Endothelial cell of umbilical vein (primary cell): Measurements from ENCODE around the gene SNED1. TPM values are rescaled to one million over a fixed set of nuclear protein-coding genes. Genes with fewer than 3 reads are reported as not detected.

Experiments
- BruUV-seq: library from RNA; stranded (reverse); fragments of 400-500 nt; replicated peaks from 2 replicates; lab custom pipeline; 2021; lab: Mats Ljungman, UMichigan
- CTCF ChIA-PET: fragments of 300-600, 350-600 bp; sonication (Branson Sonifier 250); formaldehyde crosslinking; loops from one replicate; lab custom pipeline; 2021; ENCODE audit warnings: antibody characterized with exemption, inconsistent platforms; lab: Charles Lee
- POLR2A ChIA-PET: fragments of 300-600, 350-600 bp; sonication (Branson Sonifier 250); formaldehyde crosslinking; loops from one replicate; lab custom pipeline; 2021; ENCODE audit warnings: antibody characterized with exemption, inconsistent platforms; lab: Charles Lee
- DNase-seq: peaks from one replicate; pipeline ENCODE4 v3.0.0-alpha.2; 2011; ENCODE audit warnings: low read depth, low spot score
- FAIRE-seq: peaks from 2 replicates; lab custom pipeline; 2011; peaks lifted over from hg19 to GRCh38; lab: Jason Lieb, UNC
- H2AFZ ChIP-seq: 2 replicates; pipeline ENCODE4 v1.6.0; 2012; ENCODE audit warnings: low read depth, low read length, control low read depth, inconsistent platforms
- H3K27ac ChIP-seq: 2 replicates; pipeline ENCODE4 v1.5.1; 2011; ENCODE audit warnings: low read depth, mild to moderate bottlenecking, control low read depth, low read length, moderate library complexity; ENCODE audit not compliant: insufficient read depth
- H3K27me3 ChIP-seq, 2 experiments: 2 replicates each; pipeline versions ENCODE4 v1.6.0 to v1.6.1; 2011; ENCODE audit warnings: low read length in 2 of 2, mixed read lengths in 1 of 2; ENCODE audit not compliant: control insufficient read depth in 2 of 2, insufficient read depth in 2 of 2
- H3K36me3 ChIP-seq, 2 experiments: 2 replicates in 1 of 2; 3 replicates in 1 of 2; pipeline ENCODE4 v1.5.1; 2011; ENCODE audit warnings: low read length in 2 of 2, mild to moderate bottlenecking in 1 of 2, moderate library complexity in 1 of 2; ENCODE audit not compliant: control insufficient read depth in 2 of 2, insufficient read depth in 2 of 2; ENCODE audit errors: extremely low read depth in 1 of 2
- H3K4me1 ChIP-seq: 3 replicates; pipeline ENCODE4 v1.5.1; 2011; ENCODE audit warnings: mild to moderate bottlenecking, low read length; ENCODE audit not compliant: control insufficient read depth, insufficient read depth; ENCODE audit errors: extremely low read depth
- H3K4me2 ChIP-seq: 2 replicates; pipeline ENCODE4 v1.6.1; 2011; ENCODE audit warnings: low read length, control low read depth, mixed read lengths; ENCODE audit not compliant: insufficient read depth
- H3K4me3 ChIP-seq, 3 experiments: fragments of 200-600 bp in 1 of 3; sonication (generic), shearing (Covaris generic) in 1 of 3; replicated peaks in 1 of 3; 2 replicates each; pipeline ENCODE4 v1.5.1; 2011 to 2016; ENCODE audit warnings: control low read depth in 3 of 3, low read length in 3 of 3, mild to moderate bottlenecking in 2 of 3, inconsistent platforms in 1 of 3, low read depth in 1 of 3, moderate library complexity in 1 of 3; ENCODE audit not compliant: insufficient read depth in 1 of 3
- H3K79me2 ChIP-seq: 2 replicates; pipeline ENCODE4 v1.6.0; 2012; ENCODE audit warnings: low read length, inconsistent platforms; ENCODE audit not compliant: control insufficient read depth, insufficient read depth
- H3K9ac ChIP-seq: replicated peaks from 2 replicates; pipeline ENCODE3; 2011; ENCODE audit warnings: low read length, control low read depth; ENCODE audit not compliant: insufficient read depth; ENCODE audit errors: extremely low read depth
- H3K9me1 ChIP-seq: replicated peaks from 3 replicates; pipeline ENCODE4 v1.6.0; 2011; ENCODE audit warnings: mild to moderate bottlenecking, low read length; ENCODE audit not compliant: control insufficient read depth, insufficient read depth; ENCODE audit errors: extremely low read depth
- H3K9me3 ChIP-seq: replicated peaks from 2 replicates; pipeline ENCODE4 v1.5.1; 2012; ENCODE audit warnings: low read length, inconsistent platforms; ENCODE audit not compliant: control insufficient read depth, insufficient read depth
- H4K20me1 ChIP-seq: replicated peaks from 2 replicates; pipeline ENCODE3; 2011; ENCODE audit warnings: mild to moderate bottlenecking, low read length; ENCODE audit not compliant: control insufficient read depth, insufficient read depth; ENCODE audit errors: extremely low read depth
- CTCF ChIP-seq, 2 donors: IDR thresholded peaks; 1 replicate in 1 of 2; 2 replicates in 1 of 2; pipeline ENCODE4 v1.5.1; 2011; ENCODE audit warnings: low read length in 2 of 2, mild to moderate bottlenecking in 2 of 2, moderate library complexity in 2 of 2, control low read depth in 1 of 2, inconsistent platforms in 1 of 2, low read depth in 1 of 2; ENCODE audit not compliant: insufficient read depth in 1 of 2; ENCODE audit errors: extremely low read depth in 1 of 2
- EZH2 ChIP-seq: IDR thresholded peaks from 2 replicates; pipeline ENCODE4 v1.6.1; 2012; ENCODE audit warnings: borderline replicate concordance, low read depth, mild to moderate bottlenecking, moderate library complexity, low read length, inconsistent platforms; ENCODE audit not compliant: severe bottlenecking
- FOS ChIP-seq: IDR thresholded peaks from 2 replicates; pipeline ENCODE4 v1.6.1; 2011; ENCODE audit warnings: mild to moderate bottlenecking, low read length, moderate library complexity, borderline replicate concordance; ENCODE audit not compliant: insufficient read depth
- GATA2 ChIP-seq: IDR thresholded peaks from 2 replicates; pipeline ENCODE4 v1.7.0; 2011; ENCODE audit warnings: low read depth, mild to moderate bottlenecking, moderate library complexity, mixed read lengths, low read length; ENCODE audit not compliant: insufficient read length, insufficient read depth
- JUN ChIP-seq: IDR thresholded peaks from 2 replicates; pipeline ENCODE4 v1.6.1; 2011; ENCODE audit warnings: borderline replicate concordance, low read depth; ENCODE audit not compliant: insufficient read length, insufficient read depth
- MAX ChIP-seq: IDR thresholded peaks from 2 replicates; pipeline ENCODE4 v1.6.1; 2011; ENCODE audit not compliant: insufficient read depth, insufficient read length
- MYC ChIP-seq: IDR thresholded peaks from one replicate; pipeline ENCODE4 v1.6.1; 2011; ENCODE audit warnings: mild to moderate bottlenecking, low read depth, low read length
- POLR2A ChIP-seq: IDR thresholded peaks from 2 replicates; pipeline ENCODE4 v1.6.1; 2012; ENCODE audit warnings: low read depth, mild to moderate bottlenecking, control low read depth, low read length
- POLR2AphosphoS5 ChIP-seq: IDR thresholded peaks from 2 replicates; pipeline ENCODE4 v1.6.1; 2012; ENCODE audit warnings: low read depth, mild to moderate bottlenecking, control low read depth, low read length, moderate library complexity; ENCODE audit not compliant: insufficient read depth
- dilution Hi-C: fragments of 300-500 bp; cut with MboI; formaldehyde crosslinking; loops from one replicate; pipeline ENCODE4 v1.15.0; 2019; ENCODE audit warnings: low sequenced_read_pairs; ENCODE audit not compliant: extremely low pct_ligation_motif_present
- intact Hi-C: fragments of 100-400 bp; cut with micrococcal nuclease; formaldehyde crosslinking; loops from one replicate; pipeline ENCODE4 v1.10.0; 2022
- polyA plus RNA-seq, 4 experiments: library from polyadenylated mRNA; depleted of rRNA in 3 of 4; stranded (reverse) in 3 of 4; unstranded in 1 of 4; fragments of >200 nt; gene quantifications; 2 replicates each; pipeline versions ENCODE4 v1.2.1 to v1.2.3, GENCODE V29; 2011 to 2012; ENCODE audit warnings: missing spikeins in 1 of 4
- total RNA-seq: library from RNA; stranded (reverse); gene quantifications from 2 replicates; pipeline ENCODE4 v1.2.3, GENCODE V29; 2021

SNED1 gene
- total and polyA plus RNA-seq, 2 donors (not counting 3 experiments of a cell fraction or from before 2014, with no cell fraction given), result 14.1 to 17.2 TPM

GRCh38 chr2:240981871-240982800 lies 16.3 kb upstream of the SNED1 start:
- TF ChIP-seq GATA2, result no peak
- no peak for TF ChIP-seq CTCF (IDR thresholded peaks at IDR 0.05; ENCODE audit: extremely low read depth in 1 of 2, insufficient read depth in 1 of 2, low read depth in 1 of 2, low read length in 2 of 2)
- TF ChIP-seq POLR2AphosphoS5, result no peak
- no peak for TF ChIP-seq MYC
- no peak for TF ChIP-seq JUN
- TF ChIP-seq EZH2, result no peak
- TF ChIP-seq FOS, result no peak
- TF ChIP-seq POLR2A, result no peak
- no peak for TF ChIP-seq MAX
- Histone ChIP-seq H3K4me2 (no peak overlapping the region), H3K27ac (no peak overlapping the region), H3K4me3 (no peak overlapping the region), H3K9me1 (no peaks in the 10 kb centered on the region), H3K79me2 (no peaks in the 10 kb centered on the region), H3K27me3 (peaks cover 7 to 8% of the 10 kb centered on the region in 2 experiments), H3K9me3 (no peaks in the 10 kb centered on the region), H3K9ac (no peak overlapping the region), H4K20me1 (no peaks in the 10 kb centered on the region), H2AFZ (no peak overlapping the region), H3K4me1 (peaks cover 7% of the 10 kb centered on the region), H3K36me3 (no peaks in the 10 kb centered on the region)
- DNase-seq, result no peak
- CTCF ChIA-PET, result interaction anchor here (0.6 to 2.7 kb wide), 8 partner anchors 10 to 956 kb away, joined by 3 to 26 read pairs (median 4); no protein-coding TSS in a partner anchor
- POLR2A ChIA-PET, result no interaction called here
- intact Hi-C loops, result no loop called here
- no TSS peak for BruUV-seq
- dilution Hi-C loops, result no loop called here
- FAIRE-seq, result no peak
